GM12891 (cell line): ENCODE measurements around the gene JPH4.

ENCODE experiments used
- PAX5 ChIP-seq: IDR thresholded peaks from 2 replicates; pipeline ENCODE4 v1.6.1; 2011; ENCODE audit warnings: low read length, moderate library complexity, mild to moderate bottlenecking; ENCODE audit not compliant: insufficient read depth, severe bottlenecking
- POLR2A ChIP-seq: IDR thresholded peaks from 2 replicates; pipeline ENCODE4 v1.6.1; 2011; ENCODE audit warnings: low read depth, low read length, control low read depth
- POLR2AphosphoS5 ChIP-seq: IDR thresholded peaks from 2 replicates; pipeline ENCODE4 v1.6.1; 2011; ENCODE audit warnings: low read depth, low read length, control low read depth
- SPI1 ChIP-seq: IDR thresholded peaks from 2 replicates; pipeline ENCODE4 v1.6.1; 2011; ENCODE audit warnings: low read depth, low read length, control low read depth
- TAF1 ChIP-seq: IDR thresholded peaks from 2 replicates; pipeline ENCODE4 v1.6.1; 2011; ENCODE audit warnings: low read depth, low read length, control low read depth

DNA sequence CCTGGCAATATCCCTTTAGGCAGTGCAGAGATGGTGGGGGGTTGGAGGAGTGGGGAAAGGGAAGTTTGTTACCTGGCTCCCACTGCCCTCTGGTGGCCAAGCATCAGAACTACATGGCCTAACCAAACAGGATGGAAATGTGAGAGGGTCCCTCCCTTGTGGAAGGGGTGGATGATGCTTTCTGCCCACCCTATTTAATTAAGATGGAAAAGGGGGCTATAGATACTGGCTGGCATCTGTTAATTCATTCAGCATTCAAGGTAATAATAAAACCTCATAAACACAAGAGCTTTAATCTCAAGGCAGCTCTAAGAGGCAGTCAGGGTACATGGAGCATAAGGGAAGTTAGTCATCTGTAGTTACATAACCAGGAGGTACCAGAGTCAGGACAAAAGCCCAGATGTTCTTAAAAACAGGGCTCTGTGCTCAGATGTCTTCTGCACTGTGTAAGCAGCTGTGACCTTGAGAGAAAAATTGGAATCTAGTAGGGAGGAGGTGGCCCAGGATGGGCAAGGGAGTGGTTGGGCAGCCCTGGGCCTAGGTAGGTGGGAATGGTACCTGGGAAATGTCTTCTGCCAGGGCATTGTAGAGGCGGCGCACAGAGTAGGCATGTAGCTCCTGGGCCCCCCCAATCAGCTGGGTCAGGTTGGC is 15.6 kb downstream of the JPH4 start:
- TF ChIP-seq POLR2A = no peak
- no peak for TF ChIP-seq PAX5
- TF ChIP-seq POLR2AphosphoS5 = no peak
- no peak for TF ChIP-seq TAF1
- no peak for TF ChIP-seq SPI1
